ENCODE results near the gene DNM3.

The DNM3 gene

DNA sequence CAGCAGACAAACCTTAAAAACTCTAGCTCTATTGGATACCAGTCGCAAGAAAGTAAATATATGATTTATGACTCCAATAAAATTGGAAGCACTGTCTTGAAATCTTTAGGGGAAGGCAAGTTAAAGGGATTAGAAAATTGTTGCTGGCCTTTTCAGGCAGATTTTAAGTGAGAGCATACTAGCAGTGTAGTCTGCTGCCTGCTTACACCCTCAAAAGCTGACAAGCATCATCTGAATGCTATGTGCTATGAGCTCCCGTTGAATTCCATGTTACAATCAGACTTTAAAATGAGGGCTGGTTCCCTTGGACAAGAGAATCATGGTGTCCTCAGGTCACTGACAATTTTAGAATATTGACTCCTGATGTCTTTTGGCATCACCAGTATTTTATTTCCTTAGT is 308.0 kb downstream of the DNM3 start:
- in situ Hi-C loops (cut with MboI; ENCODE audit: low sequenced_read_pairs), result no loop called here
- no peaks in the 10 kb centered on the region for H3K36me3 ChIP-seq (replicated peaks)
- no peak for DNase-seq (ENCODE audit: low spot score in 2 of 2)
- no peaks in the 10 kb centered on the region for H3K9me3 ChIP-seq
- H3K4me1 ChIP-seq, result no peaks in the 10 kb centered on the region
- H3K4me3 ChIP-seq, result no peak overlapping the region
- H3K27me3 ChIP-seq (ENCODE audit: low read depth), result peaks cover 8% of the 10 kb centered on the region

GRCh38 chr1:172154551-172154950 is 313.3 kb downstream of the DNM3 start:
- no peak for DNase-seq (ENCODE audit: low spot score in 2 of 2)
- Histone ChIP-seq H3K27me3 (ENCODE audit: low read depth) (no peaks in the 10 kb centered on the region; the same call in 1 of the 2 replicates), H3K4me3 (no peak overlapping the region), H3K36me3 (replicated peaks) (no peaks in the 10 kb centered on the region), H3K9me3 (no peaks in the 10 kb centered on the region), H3K4me1 (no peaks in the 10 kb centered on the region)
- in situ Hi-C loops (cut with MboI; ENCODE audit: low sequenced_read_pairs), result no loop called here

DNA sequence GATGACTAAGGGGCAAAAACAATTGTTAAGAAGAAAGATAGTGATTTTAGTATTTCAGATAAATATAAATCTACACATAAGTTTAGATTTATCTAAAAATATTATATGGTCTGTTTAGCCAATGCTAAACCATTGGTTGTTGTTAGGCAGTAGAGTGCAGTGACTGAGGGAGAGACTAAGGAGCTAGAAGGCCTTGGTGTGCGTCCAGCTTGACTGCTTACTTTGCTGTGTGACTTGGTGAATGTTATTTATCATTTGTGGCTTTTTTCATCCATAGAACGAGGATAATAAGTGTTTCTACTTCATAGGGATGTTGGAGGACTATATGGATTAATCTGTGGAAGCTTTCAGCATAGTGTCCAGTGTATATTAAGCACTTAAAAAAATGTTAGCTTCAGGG is 314.5 kb downstream of the DNM3 start:
- Histone ChIP-seq H3K4me1 (no peaks in the 10 kb centered on the region), H3K4me3 (no peak overlapping the region), H3K36me3 (replicated peaks) (no peaks in the 10 kb centered on the region), H3K9me3 (no peaks in the 10 kb centered on the region), H3K27me3 (ENCODE audit: low read depth) (no peaks in the 10 kb centered on the region; the same call in 1 of the 2 replicates)
- in situ Hi-C loops (cut with MboI; ENCODE audit: low sequenced_read_pairs), result no loop called here
- DNase-seq (ENCODE audit: low spot score in 2 of 2), result no peak

- H3K27me3 ChIP-seq (ENCODE audit: low read depth), result no peaks in the 10 kb centered on the region
- no peak for DNase-seq (ENCODE audit: low spot score in 2 of 2)
- H3K4me1 ChIP-seq, result no peaks in the 10 kb centered on the region
- no peaks in the 10 kb centered on the region for H3K9me3 ChIP-seq
- in situ Hi-C loops (cut with MboI; ENCODE audit: low sequenced_read_pairs), result no loop called here
- H3K36me3 ChIP-seq (replicated peaks), result no peaks in the 10 kb centered on the region
- no peak overlapping the region for H3K4me3 ChIP-seq
Observed at GRCh38 chr1:172162236-172162635, 320.9 kb downstream of the DNM3 start.

DNA sequence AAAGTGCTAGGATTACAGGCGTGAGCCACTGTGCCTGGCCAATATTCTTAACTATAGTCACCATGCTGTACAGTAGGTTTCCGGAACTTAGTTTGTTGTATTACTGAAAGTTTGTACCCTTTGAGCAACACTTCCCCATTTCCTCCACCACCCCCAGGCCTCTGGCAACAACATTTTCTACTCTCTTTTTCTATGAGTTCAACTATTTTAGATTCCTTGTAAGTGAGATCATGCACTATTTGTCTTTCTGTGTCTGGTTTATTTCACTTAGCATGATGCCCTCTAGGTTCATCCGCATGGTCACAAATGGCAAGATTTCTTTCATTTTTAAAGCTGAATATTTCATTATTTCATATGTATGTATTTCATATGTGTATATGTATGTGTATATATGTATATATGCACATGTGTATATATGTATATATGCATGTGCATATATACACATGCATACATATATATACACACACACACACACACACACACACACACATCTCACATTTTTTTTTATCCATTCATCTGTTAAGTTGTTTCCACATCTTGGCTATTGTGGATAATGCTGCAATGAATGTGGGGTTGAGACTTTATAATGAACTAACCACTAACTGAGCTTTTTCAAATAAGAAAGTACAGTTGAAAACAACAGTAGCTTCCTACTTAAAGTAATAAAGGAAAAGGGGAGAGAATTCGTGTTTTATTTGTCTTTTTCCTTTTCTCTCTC is 322.4 kb downstream of the DNM3 start:
- no peak for DNase-seq (ENCODE audit: low spot score in 2 of 2)
- in situ Hi-C loops (cut with MboI; ENCODE audit: low sequenced_read_pairs), result no loop called here
- Histone ChIP-seq H3K4me1 (no peaks in the 10 kb centered on the region; the same call in none of the 2 replicates), H3K36me3 (replicated peaks) (no peaks in the 10 kb centered on the region), H3K9me3 (no peaks in the 10 kb centered on the region), H3K27me3 (ENCODE audit: low read depth) (no peaks in the 10 kb centered on the region), H3K4me3 (no peak overlapping the region)

GRCh38 chr1:172165403-172165802 is 324.1 kb downstream of the DNM3 start:
- Histone ChIP-seq H3K4me3 (no peak overlapping the region), H3K27me3 (ENCODE audit: low read depth) (no peaks in the 10 kb centered on the region), H3K9me3 (no peaks in the 10 kb centered on the region), H3K4me1 (no peaks in the 10 kb centered on the region; the same call in none of the 2 replicates), H3K36me3 (replicated peaks) (no peaks in the 10 kb centered on the region)
- no peak for DNase-seq (ENCODE audit: low spot score in 2 of 2)
- in situ Hi-C loops (cut with MboI; ENCODE audit: low sequenced_read_pairs), result no loop called here

DNA sequence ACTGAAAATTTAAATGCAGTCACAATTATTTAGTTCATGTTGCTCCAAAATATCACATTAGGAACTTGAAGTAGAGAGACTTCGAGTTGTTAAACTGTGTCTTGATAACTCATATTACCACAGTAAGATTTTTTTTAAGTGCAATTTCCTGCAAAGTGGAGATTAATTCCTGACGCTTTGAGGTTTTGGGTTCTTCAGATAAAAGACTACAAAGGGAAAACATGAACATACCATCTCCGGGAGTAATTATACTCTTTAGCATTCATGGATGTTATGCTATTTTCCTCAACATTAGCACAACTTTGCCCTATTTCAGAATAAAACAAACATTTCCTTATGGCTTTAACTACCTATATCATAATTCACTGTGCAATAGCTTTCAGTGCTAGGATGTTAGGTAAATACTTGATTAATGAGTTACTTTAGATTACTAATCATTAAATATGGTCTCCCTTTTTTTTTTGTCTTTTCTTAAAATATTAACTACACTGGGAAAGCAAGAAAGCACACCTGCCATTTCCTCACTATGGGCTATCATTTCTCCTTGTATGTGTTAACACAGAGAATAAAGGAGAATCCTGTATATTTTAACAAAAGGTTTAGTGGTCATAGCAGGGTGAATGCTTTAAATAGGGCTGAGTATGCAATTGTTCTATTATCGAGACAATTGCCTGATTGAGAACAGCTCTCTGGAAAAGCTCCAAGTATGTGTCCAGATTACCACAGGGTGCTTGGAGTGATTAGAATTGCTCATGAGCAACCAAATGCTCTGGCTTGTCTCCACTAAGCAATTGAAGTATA is 326.7 kb downstream of the DNM3 start:
- in situ Hi-C loops (cut with MboI; ENCODE audit: low sequenced_read_pairs), result no loop called here
- DNase-seq (ENCODE audit: low spot score in 2 of 2), result peak; percentile 18 to 20
- no peak overlapping the region for H3K4me3 ChIP-seq
- H3K4me1 ChIP-seq, result no peaks in the 10 kb centered on the region; the same call in none of the 2 replicates
- H3K9me3 ChIP-seq, result no peaks in the 10 kb centered on the region
- H3K27me3 ChIP-seq (ENCODE audit: low read depth), result no peaks in the 10 kb centered on the region
- H3K36me3 ChIP-seq (replicated peaks), result no peaks in the 10 kb centered on the region

- H3K4me3 ChIP-seq, result no peak overlapping the region
Observed at GRCh38 chr1:172168597-172168872, 327.2 kb downstream of the DNM3 start.

DNA sequence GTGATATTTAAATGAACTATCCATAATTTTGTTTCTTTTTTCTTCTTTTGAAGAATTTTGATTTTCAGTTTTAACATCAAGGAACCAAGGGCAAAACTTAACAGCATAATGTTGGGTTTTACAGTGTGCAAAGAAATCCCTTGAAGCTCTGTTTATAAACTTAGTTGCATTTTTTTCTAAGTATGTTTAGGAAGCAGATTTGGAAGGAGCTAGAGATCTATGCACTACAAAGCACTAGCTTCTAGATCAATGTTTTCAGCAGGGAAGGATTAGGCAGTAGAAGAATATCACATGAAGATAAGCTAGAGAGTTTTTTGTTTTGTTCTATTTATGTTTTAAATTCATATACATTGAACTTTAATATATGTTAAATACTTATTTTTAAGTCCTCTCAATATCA is 328.5 kb downstream of the DNM3 start:
- H3K4me1 ChIP-seq, result no peaks in the 10 kb centered on the region; the same call in none of the 2 replicates
- H3K4me3 ChIP-seq, result no peak overlapping the region
- H3K36me3 ChIP-seq (replicated peaks), result no peaks in the 10 kb centered on the region
- no peak for DNase-seq (ENCODE audit: low spot score in 2 of 2)
- H3K27me3 ChIP-seq (ENCODE audit: low read depth), result peaks cover 2% of the 10 kb centered on the region
- H3K9me3 ChIP-seq, result no peaks in the 10 kb centered on the region
- in situ Hi-C loops (cut with MboI; ENCODE audit: low sequenced_read_pairs), result no loop called here

More at GRCh38 chr1:172168597-172168872, 327.2 kb downstream of the DNM3 start:
- H3K4me1 ChIP-seq, result no peaks in the 10 kb centered on the region; the same call in none of the 2 replicates
- no peak for DNase-seq (ENCODE audit: low spot score in 2 of 2)
- no peaks in the 10 kb centered on the region for H3K36me3 ChIP-seq (replicated peaks)
- in situ Hi-C loops (cut with MboI; ENCODE audit: low sequenced_read_pairs), result no loop called here
- no peaks in the 10 kb centered on the region; the same call in 1 of the 2 replicates for H3K27me3 ChIP-seq (ENCODE audit: low read depth)
- H3K9me3 ChIP-seq, result no peaks in the 10 kb centered on the region

DNA sequence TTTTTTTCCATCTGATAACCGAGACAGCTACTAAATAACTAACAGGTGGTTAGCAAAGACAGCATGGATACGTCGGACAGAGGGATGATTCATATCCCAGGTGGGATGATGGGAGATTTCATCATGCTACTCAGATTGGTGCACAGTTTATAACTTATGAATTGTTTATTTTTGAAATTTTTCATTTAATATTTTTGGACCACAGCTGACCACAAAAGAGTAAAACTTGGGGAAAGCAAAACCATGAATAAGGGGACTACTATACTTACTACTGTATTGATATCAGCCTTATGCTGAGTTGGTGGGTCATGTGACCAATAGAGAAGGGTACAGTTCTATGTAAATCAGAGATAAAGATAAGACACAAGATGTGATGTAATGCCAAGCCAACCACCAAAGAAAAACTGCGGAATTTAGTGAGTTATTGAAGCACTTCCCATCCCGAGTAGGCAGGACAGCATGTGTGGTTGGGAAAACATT is 331.1 kb downstream of the DNM3 start:
- no peak overlapping the region for H3K4me3 ChIP-seq
- H3K36me3 ChIP-seq (replicated peaks), result no peaks in the 10 kb centered on the region
- in situ Hi-C loops (cut with MboI; ENCODE audit: low sequenced_read_pairs), result no loop called here
- H3K9me3 ChIP-seq, result no peaks in the 10 kb centered on the region
- DNase-seq (ENCODE audit: low spot score in 2 of 2), result no peak
- H3K27me3 ChIP-seq (ENCODE audit: low read depth), result peaks cover 4% of the 10 kb centered on the region
- no peaks in the 10 kb centered on the region; the same call in none of the 2 replicates for H3K4me1 ChIP-seq

GRCh38 chr1:172176206-172176605 is 334.9 kb downstream of the DNM3 start:
- in situ Hi-C loops (cut with MboI; ENCODE audit: low sequenced_read_pairs), result no loop called here
- no peak for DNase-seq (ENCODE audit: low spot score in 2 of 2)
- no peaks in the 10 kb centered on the region for H3K9me3 ChIP-seq
- no peaks in the 10 kb centered on the region for H3K36me3 ChIP-seq (replicated peaks)
- no peaks in the 10 kb centered on the region for H3K4me1 ChIP-seq
- peaks cover 4% of the 10 kb centered on the region for H3K27me3 ChIP-seq (ENCODE audit: low read depth)
- H3K4me3 ChIP-seq, result no peak overlapping the region

- Histone ChIP-seq H3K36me3 (replicated peaks) (no peaks in the 10 kb centered on the region), H3K9me3 (no peaks in the 10 kb centered on the region), H3K27me3 (ENCODE audit: low read depth) (peaks cover 4% of the 10 kb centered on the region), H3K4me1 (no peaks in the 10 kb centered on the region), H3K4me3 (no peak overlapping the region)
- in situ Hi-C loops (cut with MboI; ENCODE audit: low sequenced_read_pairs), result no loop called here
- DNase-seq (ENCODE audit: low spot score in 2 of 2), result no peak
Observed at GRCh38 chr1:172177849-172178248, 336.6 kb downstream of the DNM3 start.

GRCh38 chr1:172178886-172179285 is 337.6 kb downstream of the DNM3 start:
- Histone ChIP-seq H3K4me3 (no peak overlapping the region), H3K4me1 (no peaks in the 10 kb centered on the region), H3K27me3 (ENCODE audit: low read depth) (peaks cover 4% of the 10 kb centered on the region), H3K9me3 (no peaks in the 10 kb centered on the region), H3K36me3 (replicated peaks) (no peaks in the 10 kb centered on the region)
- no peak for DNase-seq (ENCODE audit: low spot score in 2 of 2)
- in situ Hi-C loops (cut with MboI; ENCODE audit: low sequenced_read_pairs), result no loop called here

GRCh38 chr1:172179918-172180317 is 338.6 kb downstream of the DNM3 start:
- in situ Hi-C loops (cut with MboI; ENCODE audit: low sequenced_read_pairs), result no loop called here
- no peaks in the 10 kb centered on the region for H3K36me3 ChIP-seq (replicated peaks)
- peaks cover 1% of the 10 kb centered on the region for H3K27me3 ChIP-seq (ENCODE audit: low read depth)
- H3K9me3 ChIP-seq, result no peaks in the 10 kb centered on the region
- H3K4me3 ChIP-seq, result no peak overlapping the region
- no peaks in the 10 kb centered on the region; the same call in 1 of the 2 replicates for H3K4me1 ChIP-seq
- DNase-seq (ENCODE audit: low spot score in 2 of 2), result no peak

Measured in HAP-1 (cell line).